Lower leg skin (tissue), 4 donors: Measurements from ENCODE around the gene ZMYND11. TPM values are rescaled to one million over a fixed set of nuclear protein-coding genes. Genes with fewer than 3 reads are reported as not detected.

Experiments
- DNase-seq, 2 donors: peaks; one replicate each; pipeline ENCODE4 v3.0.0-alpha.2; 2019; ENCODE audit warnings: low spot score in 2 of 2
- H3K4me3 ChIP-seq: fragments of 200-600 bp; sonication (generic); 2 replicates; pipeline ENCODE4 v1.5.1; 2017; ENCODE audit warnings: mild to moderate bottlenecking, low read depth; ENCODE audit not compliant: poor library complexity, severe bottlenecking
- CTCF ChIP-seq, 3 donors: fragments of 450-650 bp; IDR thresholded peaks; one replicate each; pipeline ENCODE4 v1.5.1; 2016; ENCODE audit warnings: antibody characterized with exemption in 3 of 3, mild to moderate bottlenecking in 3 of 3, moderate library complexity in 2 of 3
- POLR2A ChIP-seq, 2 donors: fragments of 450-650 bp; IDR thresholded peaks; one replicate each; pipeline ENCODE4 v1.6.1; 2016 to 2017; ENCODE audit warnings: antibody characterized with exemption in 2 of 2, mild to moderate bottlenecking in 1 of 2, moderate library complexity in 1 of 2
- WGBS, 2 donors: methylation state at CpG; one replicate each; pipeline ENCODE4 v1.1.5; 2018; 5-methylcytosine and 5-hydroxymethylcytosine counted together
- intact Hi-C: fragments of 100-400 bp; cut with DNase I; formaldehyde crosslinking; loops from one replicate; pipeline ENCODE4 v1.15.0; 2023; ENCODE audit warnings: low total_unique reads
- total RNA-seq, 4 donors: library from RNA; depleted of rRNA; stranded (reverse); fragments of >200 nt; gene quantifications; one replicate each; pipeline ENCODE4 v1.1.0, GENCODE V29; 2016

ZMYND11 gene
- total RNA-seq, 4 donors from 2014 or later = 41.0 to 50.8 (median 47.7) TPM

- no peak for TF ChIP-seq CTCF (IDR thresholded peaks at IDR 0.05)
- TF ChIP-seq POLR2A (IDR thresholded peaks at IDR 0.05) = no peak
- no peak overlapping the region for H3K4me3 ChIP-seq
- intact Hi-C loops = no loop called here
- WGBS, 2 donors = 77 to 84% methylated on average over 11 of the region's 11 CpGs
- DNase-seq = no peak
Observed at GRCh38 chr10:232878-233277, 97.6 kb downstream of the ZMYND11 start.

- WGBS, 2 donors = 58 to 70% methylated on average over 9 of the region's 9 CpGs
- intact Hi-C loops = no loop called here
- H3K4me3 ChIP-seq = no peak overlapping the region
- TF ChIP-seq CTCF (IDR thresholded peaks at IDR 0.05) (no peak), POLR2A (IDR thresholded peaks at IDR 0.05) (no peak)
- DNase-seq = no peak
Observed at GRCh38 chr10:234708-235406, 99.6 kb downstream of the ZMYND11 start.

GRCh38 chr10:235915-236314 is 100.7 kb downstream of the ZMYND11 start:
- DNase-seq = no peak
- intact Hi-C loops = no loop called here
- 46 to 68% methylated on average over 3 of the region's 3 CpGs for WGBS, 2 donors
- no peak for TF ChIP-seq CTCF (IDR thresholded peaks at IDR 0.05)
- no peak for TF ChIP-seq POLR2A (IDR thresholded peaks at IDR 0.05)
- H3K4me3 ChIP-seq = no peak overlapping the region

GRCh38 chr10:239109-239508 is 103.9 kb downstream of the ZMYND11 start:
- TF ChIP-seq CTCF (IDR thresholded peaks at IDR 0.05) = no peak
- TF ChIP-seq POLR2A (IDR thresholded peaks at IDR 0.05) = no peak
- intact Hi-C loops = no loop called here
- no peak overlapping the region for H3K4me3 ChIP-seq
- DNase-seq = no peak
- WGBS, 2 donors = 93 to 95% methylated on average over 6 of the region's 6 CpGs

- intact Hi-C loops = no loop called here
- no peak overlapping the region for H3K4me3 ChIP-seq
- 60 to 72% methylated on average over 6 of the region's 6 CpGs for whole genome bisulfite sequencing, 2 donors
Observed at GRCh38 chr10:241451-241850, 106.2 kb downstream of the ZMYND11 start.

More at GRCh38 chr10:241451-241850, 106.2 kb downstream of the ZMYND11 start:
- TF ChIP-seq CTCF (IDR thresholded peaks at IDR 0.05) (no peak), POLR2A (IDR thresholded peaks at IDR 0.05) (no peak)
- no peak for DNase-seq
